ENCODE data around the gene IQGAP1.
"Not testable (repeated sequence)": the region's sequence is repeated elsewhere in the genome, so short reads cannot be mapped to it uniquely, and the experiment has no call there.

The IQGAP1 gene

GRCh38 chr15:90379263-90379662 is 8.8 kb upstream of the IQGAP1 start:
- DNase-seq, result no peak

- DNase-seq, result no peak
Measured at GRCh38 chr15:90381515-90381914, 6.5 kb upstream of the IQGAP1 start.

DNA sequence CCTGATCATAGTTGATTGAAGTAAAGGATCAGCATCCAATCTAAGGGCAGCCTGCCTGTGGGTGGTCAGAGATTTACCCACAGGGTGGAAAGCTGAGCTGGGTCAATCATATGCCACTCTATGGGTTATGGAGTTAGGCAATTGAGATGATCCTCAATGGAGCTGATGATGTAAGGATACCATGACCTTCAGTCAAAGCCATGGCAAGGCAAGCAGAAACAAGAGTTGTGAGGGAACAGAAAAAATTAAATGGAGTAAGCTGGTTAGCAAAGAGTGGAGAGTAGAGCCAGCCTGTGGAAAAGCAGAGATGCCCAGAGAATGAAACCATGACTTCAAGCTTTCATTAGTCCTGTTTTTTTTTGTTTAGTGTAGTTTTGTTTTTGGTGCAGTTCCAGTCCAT is 5.7 kb upstream of the IQGAP1 start:
- DNase-seq, result no peak

DNA sequence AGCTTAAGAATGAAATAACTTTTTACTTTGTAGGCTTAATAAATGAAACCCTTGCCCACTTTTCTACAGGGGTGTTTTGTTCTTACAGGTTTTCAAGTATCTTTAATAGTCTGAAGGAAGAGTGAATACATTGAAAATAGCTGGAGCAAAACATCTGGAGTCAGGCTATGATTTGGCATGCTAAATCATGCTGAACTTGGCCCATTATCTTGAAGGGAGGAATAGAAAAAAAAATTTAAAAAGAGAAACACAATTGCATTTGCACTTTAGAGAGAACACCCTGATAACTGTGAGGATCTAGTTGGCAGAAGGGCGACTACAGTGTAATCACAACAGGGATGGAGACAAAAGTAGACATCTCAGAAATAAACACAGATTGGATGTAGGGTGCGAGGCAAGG is 1.8 kb upstream of the IQGAP1 start:
- DNase-seq, result no peak

GRCh38 chr15:90388462-90389380 is 679 bp downstream of the IQGAP1 start:
- peak; percentile 73 for DNase-seq

DNA sequence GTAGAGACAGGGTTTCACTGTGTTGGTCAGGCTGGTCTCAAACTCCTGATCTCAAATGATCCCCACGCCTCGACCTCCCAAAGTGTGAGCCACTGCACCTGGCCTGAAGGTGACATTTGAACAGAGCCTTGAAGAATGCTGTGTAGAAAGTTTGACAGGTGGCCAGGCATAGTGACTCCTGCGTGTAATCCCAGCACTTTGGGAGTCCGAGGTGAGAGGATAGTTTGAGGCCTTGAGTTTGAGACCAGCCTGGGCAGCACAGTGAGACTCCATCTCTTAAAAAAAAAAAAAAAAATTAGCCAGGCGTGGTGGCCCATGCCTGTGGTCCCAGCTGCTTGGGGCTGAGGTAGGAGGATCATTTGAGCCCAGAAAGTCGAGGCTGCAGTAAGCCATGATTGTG is 1.5 kb downstream of the IQGAP1 start:
- DNase-seq, result no peak

- no peak for DNase-seq
Measured at GRCh38 chr15:90393040-90393439, 5.0 kb downstream of the IQGAP1 start.

DNA sequence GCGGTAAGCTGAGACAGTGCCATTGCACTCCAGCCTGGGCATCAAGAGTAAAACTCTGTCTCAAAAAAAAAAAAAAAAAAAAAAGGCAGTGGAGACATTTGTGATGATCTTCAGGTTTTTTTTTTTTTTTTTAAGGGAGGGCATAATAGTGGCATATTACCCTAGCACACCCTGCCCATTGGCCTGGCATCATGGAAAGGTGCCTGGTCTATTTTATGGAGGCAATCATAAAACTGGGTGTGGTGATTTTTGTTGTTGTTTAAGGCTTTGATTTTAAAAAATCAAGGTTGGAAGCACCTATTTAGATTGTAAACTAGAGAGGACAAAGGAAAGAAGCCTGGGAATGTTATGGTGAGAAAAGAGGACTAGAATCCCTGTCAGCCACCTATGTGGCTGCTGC is 6.0 kb downstream of the IQGAP1 start:
- DNase-seq, result no peak

GRCh38 chr15:90394748-90395442 is 6.9 kb downstream of the IQGAP1 start:
- DNase-seq, result no peak

- DNase-seq, result no peak
Measured at GRCh38 chr15:90396321-90396720, 8.3 kb downstream of the IQGAP1 start.

- DNase-seq, result no peak
Measured at GRCh38 chr15:90400005-90400758, 12.1 kb downstream of the IQGAP1 start.

GRCh38 chr15:90400759-90401314 is 12.8 kb downstream of the IQGAP1 start:
- DNase-seq, result peak; percentile 92

DNA sequence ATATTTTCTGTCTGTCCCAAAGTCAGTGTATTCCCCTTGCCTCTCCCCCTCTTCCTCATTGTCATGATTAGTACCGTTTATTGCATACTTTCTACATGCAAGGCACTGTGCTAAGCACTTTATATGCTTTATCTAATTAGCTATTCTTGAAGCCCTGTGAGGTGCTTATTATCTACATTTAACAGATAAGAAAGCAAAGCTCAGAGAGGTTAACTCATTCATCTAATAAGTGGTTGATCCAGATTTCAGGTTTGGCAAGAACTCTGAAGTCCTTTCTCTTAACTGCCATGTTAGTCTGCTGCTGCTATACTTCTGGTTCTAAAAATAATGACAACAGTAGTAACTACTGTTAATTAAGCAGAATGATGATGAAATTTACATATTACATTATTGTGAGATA is 13.5 kb downstream of the IQGAP1 start:
- DNase-seq, result no peak

DNA sequence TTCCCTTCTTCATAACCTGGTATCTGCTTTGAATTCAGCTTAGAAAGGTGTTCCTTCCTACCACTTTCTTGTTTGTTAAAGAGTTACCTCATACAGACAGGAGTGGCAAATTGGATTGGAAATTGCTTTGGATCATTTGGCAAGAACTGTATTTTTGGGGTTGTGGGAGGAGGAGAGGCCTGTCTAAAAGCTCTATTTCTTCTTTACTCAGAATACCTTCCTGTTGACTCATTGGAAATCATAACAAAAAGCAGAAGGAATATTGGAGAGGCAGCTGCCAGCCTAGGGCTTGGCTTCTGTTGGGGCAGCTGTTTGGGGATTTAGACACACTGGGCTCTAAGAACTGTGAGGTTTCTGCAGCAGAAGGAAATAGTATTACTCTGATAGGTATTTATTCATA is 14.2 kb downstream of the IQGAP1 start:
- DNase-seq, result no peak

DNA sequence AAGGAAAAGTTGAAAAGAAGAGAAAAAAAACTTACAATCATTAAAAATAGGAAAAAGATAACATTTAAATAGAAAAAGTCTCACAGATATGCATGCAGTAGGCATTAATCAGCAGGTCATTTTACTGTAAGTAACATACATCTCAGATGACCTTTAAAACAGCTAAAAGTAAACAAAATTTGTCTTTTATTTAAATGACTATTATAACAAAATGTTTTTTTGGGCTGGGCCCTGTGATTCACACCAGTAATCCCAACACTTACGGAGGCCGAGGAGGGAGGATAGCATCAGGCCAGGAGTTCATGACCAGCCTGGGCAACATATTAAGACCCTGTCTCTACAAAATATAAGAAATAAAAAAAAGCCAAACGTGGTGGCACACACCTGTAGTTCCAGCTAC is 14.7 kb downstream of the IQGAP1 start:
- DNase-seq, result no peak

DNA sequence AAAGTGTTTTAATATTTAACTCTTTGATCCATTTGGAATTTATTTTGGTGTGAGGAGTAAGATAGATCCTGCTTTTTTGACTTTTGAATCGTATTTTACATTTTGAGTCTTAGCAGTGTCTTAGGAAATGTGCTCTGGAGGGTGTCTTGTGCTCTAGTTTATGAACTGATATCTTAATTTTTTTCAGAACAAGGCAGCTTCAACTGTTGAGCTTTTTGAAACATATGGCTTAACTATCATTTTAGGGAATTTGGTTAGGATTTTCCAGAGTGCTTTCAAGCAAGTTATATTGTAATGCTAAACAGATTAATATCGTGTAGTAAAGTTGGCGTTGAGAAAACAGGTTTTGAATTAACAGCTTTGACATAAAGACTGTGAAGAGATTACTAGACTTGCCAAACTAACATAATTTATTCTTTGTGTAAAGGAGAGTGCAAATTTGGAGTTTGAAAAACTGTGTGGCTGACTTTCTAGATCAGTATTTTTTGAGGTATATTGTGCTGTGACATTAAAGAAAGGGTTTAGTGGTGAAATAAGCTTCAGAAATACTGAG is 17.1 kb downstream of the IQGAP1 start:
- DNase-seq, result no peak

- DNase-seq, result no peak
Measured at GRCh38 chr15:90407336-90407735, 19.3 kb downstream of the IQGAP1 start.

DNA sequence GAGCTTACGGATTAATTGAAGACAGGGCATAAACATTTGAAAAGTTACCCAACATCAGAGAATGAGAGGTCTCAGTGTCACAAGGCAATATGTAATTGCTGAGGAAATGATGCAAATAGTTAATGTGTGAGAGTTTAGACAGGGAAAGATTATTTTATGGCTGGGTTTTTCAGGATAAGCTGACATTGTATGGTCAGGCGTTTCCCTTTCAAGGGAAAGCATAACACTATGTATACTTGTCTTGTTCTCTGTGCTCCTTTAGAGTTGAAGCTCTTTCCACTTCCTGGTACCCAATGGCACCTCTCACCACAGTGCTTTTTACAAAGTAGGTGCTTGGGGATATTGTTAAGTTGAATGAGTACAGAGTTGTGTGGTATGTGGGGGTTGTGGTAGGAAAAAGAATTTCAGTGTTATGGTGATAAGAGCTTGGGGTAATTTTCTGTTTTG is 19.9 kb downstream of the IQGAP1 start:
- peak; percentile 82 for DNase-seq

DNA sequence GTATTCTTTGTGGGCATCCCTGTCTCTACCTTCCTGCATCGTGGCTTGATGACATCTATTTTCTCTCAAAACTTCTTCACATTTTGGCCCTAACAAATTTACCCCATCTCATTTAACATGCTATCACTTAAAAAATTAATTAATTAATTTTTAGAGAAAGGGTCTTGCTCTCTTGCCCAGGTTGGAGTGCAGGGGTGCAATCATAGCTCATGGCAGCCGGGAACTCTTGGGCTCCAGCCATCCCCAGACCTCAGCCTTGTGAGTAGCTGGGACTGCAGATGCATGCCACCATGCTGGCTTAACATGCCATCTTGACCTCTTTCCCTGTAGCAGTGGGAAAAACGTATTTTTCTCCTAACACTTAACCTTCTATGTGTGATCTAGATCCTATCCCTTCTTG is 20.6 kb downstream of the IQGAP1 start:
- no peak for DNase-seq

DNA sequence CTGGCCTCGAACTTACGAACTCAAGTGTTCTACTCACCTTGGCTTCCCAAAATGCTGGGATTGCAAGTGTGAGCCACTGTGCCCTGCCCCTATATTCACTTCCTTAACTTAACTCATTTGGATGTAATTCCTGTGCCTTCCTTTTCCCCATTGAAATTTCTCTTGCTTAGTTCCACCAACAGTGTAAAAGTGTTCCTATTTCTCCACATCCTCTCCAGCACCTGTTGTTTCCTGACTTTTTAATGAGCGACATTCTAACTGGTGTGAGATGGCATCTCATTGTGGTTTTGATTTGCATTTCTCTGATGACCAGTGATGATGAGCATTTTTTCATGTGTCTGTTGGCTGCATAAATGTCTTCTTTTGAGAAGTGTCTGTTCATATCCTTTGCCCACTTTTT is 21.5 kb downstream of the IQGAP1 start:
- not testable (repeated sequence) for DNase-seq

DNA sequence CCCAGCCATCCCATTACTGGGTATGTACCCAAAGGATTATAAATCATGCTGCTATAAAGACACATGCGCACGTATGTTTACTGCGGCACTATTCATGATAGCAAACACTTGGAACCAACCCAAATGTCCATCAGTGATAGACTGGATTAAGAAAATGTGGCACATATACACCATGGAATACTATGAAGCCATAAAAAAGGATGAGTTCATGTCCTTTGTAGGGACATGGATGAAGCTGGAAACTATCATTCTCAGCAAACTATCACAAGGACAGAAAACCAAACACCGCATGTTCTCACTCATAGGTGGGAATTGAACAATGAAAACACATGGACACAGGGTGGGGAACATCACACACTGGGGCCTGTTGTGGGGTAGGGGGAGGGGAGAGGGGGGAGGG is 22.3 kb downstream of the IQGAP1 start:
- not testable (repeated sequence) for DNase-seq

- no peak for DNase-seq
Measured at GRCh38 chr15:90411176-90411575, 23.1 kb downstream of the IQGAP1 start.

Measured in activated CD4-positive, alpha-beta T cell treated with anti-CD3 and anti-CD28 coated beads, Interleukin-10, Interleukin-2, amounts not matched to agents 100 ng/mL and 50 ng/mL, durations not matched to agents 16 hours and 8 hours (primary cell).